ENCODE data around the gene GAMT. TPM values are rescaled to one million over a fixed set of nuclear protein-coding genes. Genes with fewer than 3 reads are reported as not detected.

Gene GAMT
- total and polyA plus RNA-seq, 2 donors: 10.3 to 18.5 TPM

DNA sequence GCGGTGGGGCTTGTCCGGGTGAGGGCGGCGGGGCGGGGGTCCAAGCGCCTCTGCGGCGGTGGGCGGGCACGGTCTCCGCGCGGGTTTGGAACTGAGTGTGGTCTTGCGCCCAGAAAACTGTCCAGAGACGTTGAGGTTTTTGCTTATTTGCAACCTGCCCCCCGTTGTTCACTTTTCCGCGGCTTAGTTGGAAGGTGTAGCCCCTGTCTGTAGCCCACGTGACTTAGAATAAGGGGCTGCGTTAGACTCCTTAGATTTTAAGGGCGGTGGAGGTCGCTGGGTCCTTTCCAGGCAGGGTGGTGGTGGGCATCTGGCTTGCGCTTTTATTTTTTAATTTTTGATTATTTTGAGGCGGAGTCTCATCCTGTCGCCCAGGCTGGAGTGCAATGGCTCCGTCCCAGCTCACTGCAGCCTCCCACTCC, 37.6 kb upstream of the GAMT start:
- no peak for DNase-seq (ENCODE audit: extremely low spot score)
- Histone ChIP-seq H3K4me3 (ENCODE audit: low read depth, low read length) (peak overlapping the region; percentile 95), H3K4me1 (ENCODE audit: insufficient read depth) (no peaks in the 10 kb centered on the region), H3K27ac (ENCODE audit: low read depth) (no peak overlapping the region), H3K36me3 (ENCODE audit: insufficient read depth) (peaks cover 4% of the 10 kb centered on the region)
- 1% methylated on average over 26 of the region's 26 CpGs for WGBS

DNA sequence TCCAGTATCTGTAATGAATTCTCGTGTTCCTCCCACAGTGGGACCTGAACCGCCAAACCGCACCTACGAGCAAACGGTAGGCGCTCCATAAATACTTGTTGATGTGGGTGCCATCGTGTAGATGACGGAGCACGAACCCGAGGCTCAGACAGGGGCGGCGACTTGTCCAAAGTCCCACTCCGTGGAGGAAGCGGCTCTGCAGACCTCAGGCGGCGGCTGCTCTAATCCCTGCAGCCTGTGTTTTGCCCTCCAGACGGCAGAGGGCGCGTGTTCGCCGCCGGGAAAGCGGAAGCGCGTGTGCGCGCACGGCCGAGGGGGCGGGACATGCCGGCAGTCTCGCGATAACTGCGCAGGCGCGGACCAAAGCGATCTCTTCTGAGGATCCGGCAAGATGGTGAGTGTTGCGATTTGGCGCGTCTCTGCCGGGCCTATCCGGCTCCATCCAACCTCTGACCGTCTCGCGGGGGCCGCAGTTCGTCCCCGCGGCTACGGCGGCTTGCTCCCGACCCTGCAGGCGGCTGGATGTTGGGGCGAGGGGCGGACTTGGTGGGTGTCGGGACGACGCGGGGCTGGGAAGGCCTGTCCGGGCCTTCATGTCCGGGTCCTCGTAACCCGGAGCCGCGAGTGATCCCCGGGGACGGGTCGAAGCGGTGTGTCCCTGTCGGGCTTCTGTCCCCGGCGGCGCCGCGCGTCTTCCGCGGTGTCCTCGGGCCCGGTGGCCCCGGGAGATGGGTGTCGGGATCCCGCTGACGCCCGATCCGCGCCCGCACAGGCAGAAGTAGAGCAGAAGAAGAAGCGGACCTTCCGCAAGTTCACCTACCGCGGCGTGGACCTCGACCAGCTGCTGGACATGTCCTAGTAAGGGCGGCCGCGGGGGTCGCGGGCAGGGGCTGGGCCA, 36.9 kb upstream of the GAMT start, which contains the start of gene RPS15:
TSS of gene RPS15 (plus strand) at position 362 of the 898 bp plus-strand sequence. CDS start at position 392, 30 bp downstream.
- Histone ChIP-seq H3K4me1 (ENCODE audit: insufficient read depth) (no peaks in the 10 kb centered on the region), H3K4me3 (ENCODE audit: low read depth, low read length) (peak within 1 kb of the TSS; percentile 95), H3K36me3 (ENCODE audit: insufficient read depth) (peaks cover 9% of the 10 kb centered on the region), H3K27ac (ENCODE audit: low read depth) (peak within 1 kb of the TSS; percentile 82)
- DNase-seq (ENCODE audit: extremely low spot score): peak; percentile 84
- 1% methylated on average over 100 of the region's 100 CpGs for WGBS

DNA sequence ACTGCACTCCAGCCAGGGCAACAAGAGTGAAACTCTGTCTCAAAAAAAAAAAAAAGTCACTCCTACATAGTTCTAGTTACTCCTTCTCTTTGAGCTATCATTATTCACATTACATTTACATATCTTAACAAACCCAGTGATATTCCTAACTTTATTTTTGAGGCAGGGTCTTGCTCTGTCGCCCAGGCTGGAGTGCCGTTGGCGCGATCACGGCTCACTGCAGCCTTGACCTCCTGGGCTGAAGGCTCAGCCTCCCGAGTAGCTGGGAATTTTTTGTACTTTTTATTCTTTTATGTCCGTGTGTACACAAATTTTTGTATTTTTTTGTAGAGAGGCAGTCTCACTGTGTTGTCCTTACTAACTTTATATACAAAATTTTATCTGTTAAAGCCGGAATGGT, 36.3 kb upstream of the GAMT start:
- WGBS: 58% methylated on average over 8 of the region's 8 CpGs
- no peak overlapping the region for H3K27ac ChIP-seq (ENCODE audit: low read depth)

DNA sequence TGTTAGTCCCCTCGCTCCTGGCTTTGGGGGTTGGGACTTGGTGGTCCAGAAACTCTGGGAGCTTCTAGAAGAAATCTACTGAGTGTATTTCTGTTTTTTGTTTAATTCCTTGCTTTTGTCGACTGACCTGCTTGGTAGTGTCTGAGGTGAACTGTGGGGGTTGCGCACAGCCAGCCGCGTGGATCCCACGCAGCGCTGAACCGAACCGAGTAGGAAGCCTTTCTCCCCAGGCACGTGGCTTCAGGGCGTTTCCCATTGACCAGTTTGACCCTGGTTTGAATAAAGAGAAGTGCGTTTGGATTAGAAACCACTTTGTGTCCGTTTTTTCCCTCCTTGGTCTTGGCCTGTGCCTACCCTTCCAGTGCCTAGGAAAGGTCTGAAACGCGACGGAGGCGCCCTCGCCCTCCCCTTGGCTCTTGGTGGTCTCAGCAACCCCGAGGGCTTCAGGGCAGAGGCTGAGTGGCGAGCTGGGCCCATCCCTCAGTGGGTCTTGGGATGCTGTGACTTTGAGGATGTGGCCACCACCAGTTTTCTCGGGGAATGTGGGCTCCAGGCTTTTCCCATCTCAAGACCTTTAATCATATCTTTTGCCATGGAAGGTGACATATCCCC, 34.1 kb upstream of the GAMT start:
- WGBS: 88% methylated on average over 21 of the region's 21 CpGs
- Histone ChIP-seq H3K4me1 (ENCODE audit: insufficient read depth) (no peaks in the 10 kb centered on the region), H3K27ac (ENCODE audit: low read depth) (no peak overlapping the region), H3K4me3 (ENCODE audit: low read depth, low read length) (no peak overlapping the region), H3K36me3 (ENCODE audit: insufficient read depth) (peaks cover 12% of the 10 kb centered on the region)
- DNase-seq (ENCODE audit: extremely low spot score): no peak

More for the DNA sequence above, 36.3 kb upstream of the GAMT start:
- no peak for DNase-seq (ENCODE audit: extremely low spot score)
- Histone ChIP-seq H3K36me3 (ENCODE audit: insufficient read depth) (peaks cover 14% of the 10 kb centered on the region), H3K4me1 (ENCODE audit: insufficient read depth) (no peaks in the 10 kb centered on the region), H3K4me3 (ENCODE audit: low read depth, low read length) (no peak overlapping the region)

DNA sequence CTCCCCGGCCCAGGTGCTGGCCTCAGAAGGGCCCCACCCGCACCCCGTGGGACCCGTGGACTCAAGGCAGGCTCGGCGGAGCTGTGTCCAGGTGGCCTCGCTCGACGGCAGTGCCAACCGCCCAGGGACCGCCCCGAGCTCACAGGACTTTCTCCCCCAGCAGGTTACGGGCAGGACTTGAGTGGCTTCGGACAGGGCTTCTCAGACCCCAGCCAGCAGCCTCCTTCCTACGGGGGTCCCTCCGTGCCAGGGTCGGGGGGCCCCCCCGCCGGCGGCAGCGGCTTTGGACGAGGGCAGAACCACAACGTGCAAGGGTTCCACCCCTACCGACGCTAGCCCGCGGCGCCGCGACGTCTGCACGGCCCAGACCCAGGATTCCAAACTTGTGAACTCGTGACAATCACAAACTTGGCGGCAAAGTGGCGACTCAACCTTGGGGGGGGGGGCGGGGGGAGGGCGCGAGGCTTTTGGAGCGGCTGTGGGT, 33.3 kb upstream of the GAMT start:
- DNase-seq (ENCODE audit: extremely low spot score): no peak
- Histone ChIP-seq H3K4me1 (ENCODE audit: insufficient read depth) (no peaks in the 10 kb centered on the region), H3K27ac (ENCODE audit: low read depth) (no peak overlapping the region), H3K36me3 (ENCODE audit: insufficient read depth) (peaks cover 12% of the 10 kb centered on the region), H3K4me3 (ENCODE audit: low read depth, low read length) (no peak overlapping the region)
- WGBS: 85% methylated on average over 39 of the region's 39 CpGs

DNA sequence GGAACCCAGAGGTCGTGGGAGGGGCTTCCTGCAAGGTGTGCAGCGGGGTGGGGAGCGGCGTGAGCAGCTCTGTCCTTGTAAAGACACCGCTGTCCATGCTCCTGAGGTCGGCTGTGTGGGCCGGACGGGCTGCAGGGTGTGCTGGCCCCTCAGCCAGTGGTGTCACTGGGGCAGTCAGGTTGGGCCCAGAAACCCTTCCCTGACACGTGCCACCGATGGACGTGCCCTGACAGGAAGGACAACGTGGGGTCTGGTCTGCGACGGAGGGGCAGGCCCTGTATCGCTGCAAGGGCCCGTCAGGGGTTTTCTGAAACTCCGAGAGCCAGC, 32.7 kb upstream of the GAMT start:
- peaks cover 12% of the 10 kb centered on the region for H3K36me3 ChIP-seq (ENCODE audit: insufficient read depth)
- no peaks in the 10 kb centered on the region for H3K4me1 ChIP-seq (ENCODE audit: insufficient read depth)
- WGBS: 91% methylated on average over 17 of the region's 17 CpGs
- H3K27ac ChIP-seq (ENCODE audit: low read depth): no peak overlapping the region
- DNase-seq (ENCODE audit: extremely low spot score): no peak
- no peak overlapping the region for H3K4me3 ChIP-seq (ENCODE audit: low read depth, low read length)

DNA sequence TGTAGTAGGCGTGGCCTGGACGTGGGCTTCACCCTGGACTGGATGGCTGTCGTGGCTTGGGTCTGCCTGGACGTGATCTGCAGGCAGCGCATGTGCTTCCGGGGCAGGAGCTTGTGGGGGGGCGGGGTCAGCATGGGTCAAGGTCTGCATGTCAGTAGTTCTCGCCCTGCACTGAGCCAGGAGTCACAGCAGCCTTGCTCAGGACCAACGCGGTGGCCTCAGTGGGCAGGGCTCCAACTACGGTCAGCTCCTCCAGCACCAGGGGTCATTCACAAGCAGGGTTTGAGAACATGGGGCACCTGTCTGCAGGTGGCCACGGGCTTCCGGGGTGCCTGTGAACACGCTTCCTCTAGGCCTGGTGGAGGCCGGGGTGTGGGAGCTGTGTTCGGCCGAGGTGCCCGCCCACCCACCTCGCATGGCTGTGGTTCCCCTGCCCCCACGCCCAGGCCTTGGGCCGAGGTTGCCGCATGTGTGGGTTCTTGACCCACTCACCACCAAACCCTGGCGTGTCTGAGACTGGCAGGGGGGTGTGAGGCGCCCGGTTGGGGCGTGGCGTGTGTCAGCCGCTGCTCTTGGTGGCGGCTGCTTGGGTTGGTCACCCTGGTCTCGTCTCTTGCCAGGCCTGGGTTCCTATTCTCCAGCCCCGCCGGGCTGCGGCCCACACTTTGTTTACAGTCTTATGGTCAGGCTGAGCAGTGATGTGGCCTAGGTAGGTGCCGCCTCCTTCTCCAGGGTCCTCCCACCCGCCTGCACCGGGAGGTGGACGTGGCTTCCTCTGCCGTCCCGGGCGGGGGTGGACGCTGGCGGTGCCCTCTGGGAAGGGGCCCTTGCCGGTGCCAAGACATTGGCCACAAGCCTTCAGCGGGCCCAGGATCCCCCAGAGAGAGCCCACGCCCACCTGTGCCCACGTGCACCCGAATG, 32.0 kb upstream of the GAMT start:
- Histone ChIP-seq H3K4me1 (ENCODE audit: insufficient read depth) (no peaks in the 10 kb centered on the region), H3K36me3 (ENCODE audit: insufficient read depth) (peaks cover 15% of the 10 kb centered on the region), H3K27ac (ENCODE audit: low read depth) (no peak overlapping the region), H3K4me3 (ENCODE audit: low read depth, low read length) (no peak overlapping the region)
- 87% methylated on average over 47 of the region's 47 CpGs for WGBS
- DNase-seq (ENCODE audit: extremely low spot score): no peak

GRCh38 chr19:1432507-1432887, 31.2 kb upstream of the GAMT start:
- 92% methylated on average over 16 of the region's 16 CpGs for WGBS

DNA sequence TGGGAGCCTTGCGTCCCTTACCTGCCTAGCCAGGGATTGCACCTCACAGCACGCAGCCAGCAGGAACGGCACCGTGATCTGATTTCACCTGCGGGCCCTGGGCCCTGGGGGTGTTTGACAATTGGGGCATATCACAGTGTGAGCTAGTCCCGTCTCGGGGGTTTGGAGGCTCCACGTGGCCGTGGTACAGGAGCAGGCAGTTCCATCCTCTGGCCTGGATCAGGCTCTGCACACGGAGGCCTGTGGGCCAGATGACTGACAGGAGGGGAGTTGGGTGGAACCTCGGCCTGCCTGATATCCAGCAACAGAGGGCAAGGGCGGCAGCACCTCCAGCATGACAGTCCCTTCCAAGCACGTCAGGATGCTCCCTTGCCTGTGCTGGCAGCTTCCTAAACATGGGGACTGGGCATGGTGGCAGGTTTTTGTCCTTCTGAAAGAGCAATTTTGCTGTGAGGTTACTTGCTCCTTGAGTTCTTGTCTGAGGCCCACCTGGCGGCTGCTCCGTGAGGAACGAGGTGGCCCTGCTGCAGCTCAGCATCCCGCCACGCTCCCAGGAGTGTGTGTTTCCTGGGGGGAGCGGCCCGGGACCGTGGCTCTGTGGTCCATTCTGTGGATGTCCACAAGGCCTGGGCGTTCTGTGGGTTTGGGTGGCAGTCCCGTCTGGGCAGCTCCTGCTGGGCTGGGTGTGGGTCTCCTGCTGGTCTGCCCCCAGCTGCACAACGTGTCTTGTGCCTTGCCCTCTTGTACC, 30.6 kb upstream of the GAMT start:
- 89% methylated on average over 24 of the region's 24 CpGs for WGBS
- Histone ChIP-seq H3K27ac (ENCODE audit: low read depth) (no peak overlapping the region), H3K4me3 (ENCODE audit: low read depth, low read length) (no peak overlapping the region), H3K4me1 (ENCODE audit: insufficient read depth) (no peaks in the 10 kb centered on the region), H3K36me3 (ENCODE audit: insufficient read depth) (peaks cover 15% of the 10 kb centered on the region)
- no peak for DNase-seq (ENCODE audit: extremely low spot score)

More at GRCh38 chr19:1432507-1432887, 31.2 kb upstream of the GAMT start:
- Histone ChIP-seq H3K4me3 (ENCODE audit: low read depth, low read length) (no peak overlapping the region), H3K36me3 (ENCODE audit: insufficient read depth) (peaks cover 15% of the 10 kb centered on the region), H3K27ac (ENCODE audit: low read depth) (no peak overlapping the region), H3K4me1 (ENCODE audit: insufficient read depth) (no peaks in the 10 kb centered on the region)
- DNase-seq (ENCODE audit: extremely low spot score): no peak

- H3K27ac ChIP-seq (ENCODE audit: low read depth): no peak overlapping the region
- no peak overlapping the region for H3K4me3 ChIP-seq (ENCODE audit: low read depth, low read length)
- 86% methylated on average over 14 of the region's 14 CpGs for WGBS
- no peak for DNase-seq (ENCODE audit: extremely low spot score)
- peaks cover 15% of the 10 kb centered on the region for H3K36me3 ChIP-seq (ENCODE audit: insufficient read depth)
- no peaks in the 10 kb centered on the region for H3K4me1 ChIP-seq (ENCODE audit: insufficient read depth)
Measured at GRCh38 chr19:1430246-1430645, 28.9 kb upstream of the GAMT start.

- no peak overlapping the region for H3K4me3 ChIP-seq (ENCODE audit: low read depth, low read length)
- peaks cover 15% of the 10 kb centered on the region for H3K36me3 ChIP-seq (ENCODE audit: insufficient read depth)
- no peak overlapping the region for H3K27ac ChIP-seq (ENCODE audit: low read depth)
- no peak for DNase-seq (ENCODE audit: extremely low spot score)
- H3K4me1 ChIP-seq (ENCODE audit: insufficient read depth): no peaks in the 10 kb centered on the region
- 53% methylated on average over 14 of the region's 14 CpGs for WGBS
Measured at GRCh38 chr19:1429750-1430149, 28.4 kb upstream of the GAMT start.

DNA sequence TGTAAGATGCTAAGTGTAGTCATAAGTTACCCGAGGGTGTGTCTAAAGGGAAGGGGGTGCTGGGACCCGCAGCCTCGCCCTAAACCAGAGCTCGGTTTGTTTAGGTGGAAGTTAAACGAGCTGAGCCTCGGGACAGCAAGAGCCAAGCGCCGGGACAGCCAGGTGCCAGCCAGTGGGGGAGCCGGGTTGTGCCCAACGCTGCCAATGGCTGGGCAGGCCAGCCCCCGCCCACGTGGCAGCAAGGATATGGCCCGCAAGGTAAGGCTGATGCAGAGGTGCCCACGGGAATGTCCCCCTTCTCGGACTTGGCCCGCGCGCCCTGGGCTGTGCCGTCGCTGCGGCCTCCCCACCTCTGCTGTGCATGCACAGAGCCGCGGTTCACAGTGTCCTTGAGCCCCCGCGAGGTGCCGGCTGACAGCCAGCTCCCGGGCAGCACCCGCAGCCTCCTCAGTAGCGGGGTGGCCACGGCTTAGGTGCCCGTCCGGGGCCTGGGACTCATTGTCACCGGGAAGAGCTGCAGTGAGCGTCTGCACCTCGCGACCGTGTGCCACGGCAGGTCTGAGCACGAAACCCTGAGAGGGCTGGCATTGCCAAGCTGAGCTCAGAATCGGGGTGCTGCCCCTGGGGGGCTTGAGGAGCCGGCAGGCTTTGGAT, 27.5 kb upstream of the GAMT start:
- H3K36me3 ChIP-seq (ENCODE audit: insufficient read depth): peaks cover 14% of the 10 kb centered on the region
- WGBS: 91% methylated on average over 41 of the region's 41 CpGs
- H3K27ac ChIP-seq (ENCODE audit: low read depth): no peak overlapping the region
- H3K4me1 ChIP-seq (ENCODE audit: insufficient read depth): no peaks in the 10 kb centered on the region
- no peak for DNase-seq (ENCODE audit: extremely low spot score)
- H3K4me3 ChIP-seq (ENCODE audit: low read depth, low read length): no peak overlapping the region
